ENCODE measurements around the gene NUP155. TPM values are rescaled to one million over a fixed set of nuclear protein-coding genes. Genes with fewer than 3 reads are reported as not detected.

Gene NUP155
- total and polyA plus RNA-seq, 9 donors, result 4.7 to 32.5 (median 20.6) TPM

DNA sequence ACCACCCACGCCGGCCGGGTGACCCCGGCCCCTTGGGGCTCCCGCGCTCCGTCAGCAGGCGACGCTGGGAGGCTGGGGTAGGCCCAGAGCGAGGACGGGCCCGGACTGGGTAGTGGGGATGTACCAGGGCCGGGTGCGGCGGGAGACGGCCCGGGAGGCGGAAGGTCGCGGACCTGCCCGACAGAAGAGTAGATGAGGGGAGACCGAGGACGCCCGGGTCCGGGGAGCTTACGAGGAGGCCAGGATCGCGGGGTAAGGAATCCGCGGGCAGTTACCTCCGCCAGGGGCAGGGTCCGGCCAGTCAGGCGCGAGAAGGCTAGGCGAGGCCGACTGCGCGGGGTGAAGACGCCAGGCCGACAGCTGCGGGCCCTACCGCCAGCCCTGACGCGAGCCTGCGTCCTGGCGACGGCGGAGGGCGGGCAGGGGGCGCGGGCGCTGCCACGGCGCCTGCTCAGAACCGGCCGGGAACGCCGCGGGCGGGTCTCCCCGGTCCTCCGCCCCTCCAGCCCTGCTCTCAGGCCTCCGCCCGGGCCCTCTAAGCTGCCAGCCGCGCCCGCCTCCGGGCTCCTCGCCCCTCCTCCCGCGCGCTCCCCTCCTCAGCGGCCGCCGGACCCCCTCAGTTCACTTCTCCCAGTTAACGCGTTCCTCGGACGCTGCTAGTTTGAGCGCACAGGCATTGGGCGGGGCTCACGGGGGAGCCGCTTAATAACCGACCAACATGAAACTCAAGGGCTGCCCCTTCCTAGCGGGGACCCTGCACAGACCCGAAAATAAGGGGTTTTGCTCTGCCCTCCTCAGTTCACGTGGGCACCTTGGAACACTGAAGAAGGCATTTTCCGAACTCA, 121.7 kb downstream of the NUP155 start, which contains the start of gene CPLANE1:
Gene CPLANE1, minus strand, starts transcription at position 407 of the 845 bp plus-strand sequence. CDS start 1,678 bp downstream, outside the sequence.
- H3K36me3 ChIP-seq, result no peaks in the 10 kb centered on the region
- DNase-seq, result peak; percentile 67 to 89 (median 79)
- peaks cover 0 to 5% of the 10 kb centered on the region in 2 donors for H3K9me3 ChIP-seq
- intact Hi-C loops (cut with DNase I), result no loop called here
- peak within 1 kb of the TSS; percentile 80 for H3K4me3 ChIP-seq
- no peaks in the 10 kb centered on the region for H3K27me3 ChIP-seq
- peak within 1 kb of the TSS; percentile 82 to 86 for H3K27ac ChIP-seq
- WGBS, 3 donors, result 0 to 1% (median 1%) methylated on average over 58 to 88 of the region's 88 CpGs
- peaks cover 5% of the 10 kb centered on the region for H3K4me1 ChIP-seq (ENCODE audit: insufficient read depth)
- TF ChIP-seq POLR2A (IDR thresholded peaks at IDR 0.05), result peak; percentile 36
- TF ChIP-seq, protein P1, sequence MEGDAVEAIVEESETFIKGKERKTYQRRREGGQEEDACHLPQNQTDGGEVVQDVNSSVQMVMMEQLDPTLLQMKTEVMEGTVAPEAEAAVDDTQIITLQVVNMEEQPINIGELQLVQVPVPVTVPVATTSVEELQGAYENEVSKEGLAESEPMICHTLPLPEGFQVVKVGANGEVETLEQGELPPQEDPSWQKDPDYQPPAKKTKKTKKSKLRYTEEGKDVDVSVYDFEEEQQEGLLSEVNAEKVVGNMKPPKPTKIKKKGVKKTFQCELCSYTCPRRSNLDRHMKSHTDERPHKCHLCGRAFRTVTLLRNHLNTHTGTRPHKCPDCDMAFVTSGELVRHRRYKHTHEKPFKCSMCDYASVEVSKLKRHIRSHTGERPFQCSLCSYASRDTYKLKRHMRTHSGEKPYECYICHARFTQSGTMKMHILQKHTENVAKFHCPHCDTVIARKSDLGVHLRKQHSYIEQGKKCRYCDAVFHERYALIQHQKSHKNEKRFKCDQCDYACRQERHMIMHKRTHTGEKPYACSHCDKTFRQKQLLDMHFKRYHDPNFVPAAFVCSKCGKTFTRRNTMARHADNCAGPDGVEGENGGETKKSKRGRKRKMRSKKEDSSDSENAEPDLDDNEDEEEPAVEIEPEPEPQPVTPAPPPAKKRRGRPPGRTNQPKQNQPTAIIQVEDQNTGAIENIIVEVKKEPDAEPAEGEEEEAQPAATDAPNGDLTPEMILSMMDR (IDR thresholded peaks at IDR 0.05), result no peak
- TF ChIP-seq EP300 (IDR thresholded peaks at IDR 0.05), result no peak

DNA sequence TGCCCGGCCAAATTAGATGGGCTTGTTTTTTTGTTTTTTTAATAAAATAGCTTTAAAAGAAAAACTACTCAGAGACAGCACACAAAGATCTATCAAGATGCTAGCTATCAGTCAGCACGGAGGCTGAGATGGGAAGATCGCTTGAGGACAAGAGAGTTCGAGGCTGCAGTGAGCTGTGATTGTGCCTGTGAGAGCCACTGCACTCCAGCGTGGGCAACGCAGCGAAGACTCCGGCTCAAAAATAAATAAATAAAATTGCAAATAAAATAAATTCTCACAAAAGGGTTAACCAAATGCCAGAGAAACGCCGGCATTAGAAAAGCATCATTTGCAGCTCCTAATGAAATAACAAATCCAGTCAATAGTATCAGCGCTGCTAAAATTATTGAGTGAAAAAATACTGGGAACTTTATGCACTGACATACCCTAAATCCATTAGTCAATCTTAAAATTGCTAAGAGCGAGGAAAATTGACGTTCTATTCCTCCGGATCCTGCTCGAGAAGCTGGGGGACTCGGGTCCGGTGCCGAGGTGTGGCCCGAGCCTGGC, 122.4 kb downstream of the NUP155 start:
- TF ChIP-seq EP300 (IDR thresholded peaks at IDR 0.05) (no peak), POLR2A (IDR thresholded peaks at IDR 0.05) (no peak)
- TF ChIP-seq, protein P1 (IDR thresholded peaks at IDR 0.05), result no peak
- no peak for DNase-seq
- H3K36me3 ChIP-seq, result no peaks in the 10 kb centered on the region
- peaks cover 5% of the 10 kb centered on the region for H3K4me1 ChIP-seq (ENCODE audit: insufficient read depth)
- H3K27ac ChIP-seq, result peak overlapping the region; percentile 82 to 86
- peak overlapping the region; percentile 80 for H3K4me3 ChIP-seq
- WGBS, 3 donors, result 3 to 5% (median 5%) methylated on average over 19 of the region's 19 CpGs
- intact Hi-C loops (cut with DNase I), result no loop called here
- no peaks in the 10 kb centered on the region for H3K27me3 ChIP-seq
- no peaks in the 10 kb centered on the region for H3K9me3 ChIP-seq

DNA sequence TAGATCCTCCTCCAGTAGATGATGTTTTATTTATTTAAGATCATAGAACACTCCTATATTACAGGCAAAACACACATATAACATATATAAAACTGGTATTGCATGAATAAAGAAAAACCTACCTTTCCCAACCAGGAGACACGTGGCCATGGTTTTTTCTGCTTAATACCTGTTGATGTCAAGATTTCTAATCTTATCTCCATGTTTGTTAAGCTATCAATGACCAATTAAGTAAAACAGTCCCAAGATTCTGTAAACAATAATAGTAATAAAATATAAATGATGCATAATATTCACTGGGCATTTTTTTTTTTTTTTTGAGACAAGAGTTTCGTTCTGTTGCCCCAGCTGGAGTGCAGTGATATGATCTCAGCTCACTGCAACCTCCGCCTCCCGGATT, 123.4 kb downstream of the NUP155 start:
- no peak for TF ChIP-seq EP300 (IDR thresholded peaks at IDR 0.05)
- TF ChIP-seq POLR2A (IDR thresholded peaks at IDR 0.05), result no peak
- TF ChIP-seq, protein P1 (IDR thresholded peaks at IDR 0.05), result no peak
- intact Hi-C loops (cut with DNase I), result no loop called here
- no peak overlapping the region for H3K4me3 ChIP-seq

DNA sequence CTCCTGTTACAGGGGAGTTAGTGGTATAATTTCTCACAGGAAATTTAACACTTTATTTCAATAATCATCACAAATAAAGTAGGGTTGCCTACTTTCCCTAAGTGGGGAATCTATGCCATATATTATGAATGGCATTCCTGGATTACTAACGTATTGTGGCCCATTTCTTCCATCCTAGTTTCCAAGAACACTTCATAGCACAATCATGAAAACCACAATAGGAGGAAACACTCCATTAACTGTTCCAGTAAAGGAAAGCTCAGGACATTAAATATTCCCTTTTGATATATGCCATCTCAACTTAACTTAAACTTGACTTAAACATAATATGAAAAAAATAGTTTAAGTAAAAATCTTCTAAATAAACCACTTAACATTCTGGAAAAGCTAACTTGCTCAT, 123.9 kb downstream of the NUP155 start:
- Histone ChIP-seq H3K4me1 (ENCODE audit: insufficient read depth) (peaks cover 5% of the 10 kb centered on the region), H3K27me3 (no peaks in the 10 kb centered on the region), H3K9me3 (no peaks in the 10 kb centered on the region), H3K36me3 (no peaks in the 10 kb centered on the region), H3K4me3 (no peak overlapping the region), H3K27ac (no peak overlapping the region)
- WGBS, 3 donors, result 60 to 71% (median 66%) methylated on average over 1 of the region's 1 CpG
- TF ChIP-seq, protein P1 (IDR thresholded peaks at IDR 0.05), result no peak
- TF ChIP-seq POLR2A (IDR thresholded peaks at IDR 0.05) (no peak), EP300 (IDR thresholded peaks at IDR 0.05) (no peak)
- no peak for DNase-seq
- intact Hi-C loops (cut with DNase I), result no loop called here

More for the DNA sequence above, 123.4 kb downstream of the NUP155 start:
- H3K27me3 ChIP-seq, result no peaks in the 10 kb centered on the region
- 88% methylated on average over 4 of the region's 4 CpGs for WGBS, 3 donors
- no peaks in the 10 kb centered on the region for H3K36me3 ChIP-seq
- DNase-seq, result no peak
- H3K27ac ChIP-seq, result no peak overlapping the region
- peaks cover 5% of the 10 kb centered on the region for H3K4me1 ChIP-seq (ENCODE audit: insufficient read depth)
- H3K9me3 ChIP-seq, result no peaks in the 10 kb centered on the region

Small RNA genes lying within 50 kb of the gene (small RNA-seq; reads per million reads assigned to genes)
- not detected for gene RNU7-75P

Other genes with a start within 250 kb of the NUP155 start
- gene CPLANE1, start 121.7 kb downstream of the NUP155 start, total RNA-seq, result 10 to 100 TPM; 18.9 to 39.2 (median 23.7) TPM
- 10 to 100 TPM in 1 of 2 donors, 1 to 10 TPM in 1; 5.4 to 10.8 TPM for gene CPLANE1, start 121.7 kb downstream of the NUP155 start, polyA plus RNA-seq
- 10 to 100 TPM; 21.9 to 36.5 (median 31.7) TPM for gene WDR70, start 8.2 kb upstream of the NUP155 start, total RNA-seq
- 10 to 100 TPM; 20.9 to 27.3 TPM for gene WDR70, start 8.2 kb upstream of the NUP155 start, polyA plus RNA-seq